Sigmoid colon (tissue), 4 donors: ENCODE data around the gene DUOXA1.
"Not testable (repeated sequence)": the region's sequence is repeated elsewhere in the genome, so short reads cannot be mapped to it uniquely, and the experiment has no call there.

Experiments
- CTCF ChIP-seq, 4 experiments: fragments of 450-650 bp in 3 of 4; fragments of 200-600 bp in 1 of 4; IDR thresholded peaks; one replicate each; pipeline ENCODE4 v1.5.1; 2016 to 2019; ENCODE audit warnings: antibody characterized with exemption in 4 of 4, mild to moderate bottlenecking in 3 of 4, moderate library complexity in 2 of 4
- EP300 ChIP-seq, 4 donors: sonication (generic); formaldehyde crosslinking; IDR thresholded peaks; one replicate each; pipeline ENCODE4 v1.6.1; 2017; ENCODE audit warnings: antibody characterized with exemption in 4 of 4
- POLR2AphosphoS5 ChIP-seq, 4 donors: sonication (generic); formaldehyde crosslinking; IDR thresholded peaks; one replicate each; pipeline ENCODE4 v1.6.1; 2017; ENCODE audit warnings: antibody characterized with exemption in 4 of 4

- TF ChIP-seq CTCF, POLR2AphosphoS5, EP300 (IDR thresholded peaks at IDR 0.05): not testable (repeated sequence)
Observed at GRCh38 chr15:45077391-45077790, 52.3 kb downstream of the DUOXA1 start.
